ENCODE results near the gene PJA2.
"Not testable (repeated sequence)": the region's sequence is repeated elsewhere in the genome, so short reads cannot be mapped to it uniquely, and the experiment has no call there.

Gene PJA2

GRCh38 chr5:109409844-109410388, at the start of gene PJA2:
PJA2 (minus strand) TSS chr5:109409974; CDS start chr5:109383433, 26,541 bp downstream.
- Histone ChIP-seq H3K4me1 (ENCODE audit: control insufficient read depth, insufficient read depth, low read length) (peaks cover 42% of the 10 kb centered on the region), H3K4me3 (ENCODE audit: low read depth, low read length) (peak within 1 kb of the TSS; percentile 89), H3K9ac (ENCODE audit: low read depth, low read length) (peak within 1 kb of the TSS; percentile 89), H3K36me3 (ENCODE audit: control insufficient read depth, insufficient read depth, low read length) (no peaks in the 10 kb centered on the region), H3K27me3 (ENCODE audit: control insufficient read depth, insufficient read depth, low read length) (no peaks in the 10 kb centered on the region), H3K9me3 (ENCODE audit: control insufficient read depth, insufficient read depth, low read length) (no peaks in the 10 kb centered on the region), H3K27ac (ENCODE audit: low read depth, low read length) (peak within 1 kb of the TSS; percentile 97)

- Histone ChIP-seq H3K9ac (ENCODE audit: low read depth, low read length) (no peak overlapping the region), H3K9me3 (ENCODE audit: control insufficient read depth, insufficient read depth, low read length) (peaks cover 9% of the 10 kb centered on the region), H3K27me3 (ENCODE audit: control insufficient read depth, insufficient read depth, low read length) (no peaks in the 10 kb centered on the region), H3K27ac (ENCODE audit: low read depth, low read length) (no peak overlapping the region), H3K4me3 (ENCODE audit: low read depth, low read length) (no peak overlapping the region), H3K4me1 (ENCODE audit: control insufficient read depth, insufficient read depth, low read length) (peaks cover 3% of the 10 kb centered on the region; the same call in 1 of the 2 replicates), H3K36me3 (ENCODE audit: control insufficient read depth, insufficient read depth, low read length) (no peaks in the 10 kb centered on the region)
These were observed 45.9 kb upstream of the PJA2 start for GRCh38 chr5:109455598-109456096.

GRCh38 chr5:109454731-109455505, 45.1 kb upstream of the PJA2 start:
- H3K27ac ChIP-seq (ENCODE audit: low read depth, low read length), result no peak overlapping the region
- no peaks in the 10 kb centered on the region for H3K27me3 ChIP-seq (ENCODE audit: control insufficient read depth, insufficient read depth, low read length)
- no peak overlapping the region for H3K4me3 ChIP-seq (ENCODE audit: low read depth, low read length)
- H3K9ac ChIP-seq (ENCODE audit: low read depth, low read length), result no peak overlapping the region
- no peaks in the 10 kb centered on the region for H3K36me3 ChIP-seq (ENCODE audit: control insufficient read depth, insufficient read depth, low read length)
- peaks cover 10% of the 10 kb centered on the region for H3K4me1 ChIP-seq (ENCODE audit: control insufficient read depth, insufficient read depth, low read length)
- peaks cover 9% of the 10 kb centered on the region for H3K9me3 ChIP-seq (ENCODE audit: control insufficient read depth, insufficient read depth, low read length)

- no peaks in the 10 kb centered on the region for H3K27me3 ChIP-seq (ENCODE audit: control insufficient read depth, insufficient read depth, low read length)
- no peak overlapping the region for H3K27ac ChIP-seq (ENCODE audit: low read depth, low read length)
- H3K36me3 ChIP-seq (ENCODE audit: control insufficient read depth, insufficient read depth, low read length), result no peaks in the 10 kb centered on the region
- no peak overlapping the region for H3K4me3 ChIP-seq (ENCODE audit: low read depth, low read length)
- no peak overlapping the region for H3K9ac ChIP-seq (ENCODE audit: low read depth, low read length)
- peaks cover 12% of the 10 kb centered on the region for H3K4me1 ChIP-seq (ENCODE audit: control insufficient read depth, insufficient read depth, low read length)
- peaks cover 9% of the 10 kb centered on the region for H3K9me3 ChIP-seq (ENCODE audit: control insufficient read depth, insufficient read depth, low read length)
These were observed 43.5 kb upstream of the PJA2 start for GRCh38 chr5:109453251-109453650.

GRCh38 chr5:109452661-109453060, 42.9 kb upstream of the PJA2 start:
- Histone ChIP-seq H3K27me3 (ENCODE audit: control insufficient read depth, insufficient read depth, low read length) (no peaks in the 10 kb centered on the region), H3K36me3 (ENCODE audit: control insufficient read depth, insufficient read depth, low read length) (no peaks in the 10 kb centered on the region), H3K9me3 (ENCODE audit: control insufficient read depth, insufficient read depth, low read length) (peaks cover 11% of the 10 kb centered on the region), H3K9ac (ENCODE audit: low read depth, low read length) (no peak overlapping the region), H3K27ac (ENCODE audit: low read depth, low read length) (no peak overlapping the region), H3K4me3 (ENCODE audit: low read depth, low read length) (no peak overlapping the region), H3K4me1 (ENCODE audit: control insufficient read depth, insufficient read depth, low read length) (peaks cover 12% of the 10 kb centered on the region)

- Histone ChIP-seq H3K27me3 (ENCODE audit: control insufficient read depth, insufficient read depth, low read length) (no peaks in the 10 kb centered on the region), H3K9ac (ENCODE audit: low read depth, low read length) (no peak overlapping the region), H3K9me3 (ENCODE audit: control insufficient read depth, insufficient read depth, low read length) (peaks cover 6% of the 10 kb centered on the region), H3K4me1 (ENCODE audit: control insufficient read depth, insufficient read depth, low read length) (peaks cover 12% of the 10 kb centered on the region), H3K36me3 (ENCODE audit: control insufficient read depth, insufficient read depth, low read length) (no peaks in the 10 kb centered on the region), H3K27ac (ENCODE audit: low read depth, low read length) (no peak overlapping the region), H3K4me3 (ENCODE audit: low read depth, low read length) (no peak overlapping the region)
These were observed 41.4 kb upstream of the PJA2 start for GRCh38 chr5:109451146-109451545.

GRCh38 chr5:109450129-109450877, 40.5 kb upstream of the PJA2 start:
- H3K4me3 ChIP-seq (ENCODE audit: low read depth, low read length), result peak overlapping the region; percentile 33; the same call in 1 of the 2 replicates
- no peaks in the 10 kb centered on the region for H3K27me3 ChIP-seq (ENCODE audit: control insufficient read depth, insufficient read depth, low read length)
- H3K27ac ChIP-seq (ENCODE audit: low read depth, low read length), result no peak overlapping the region
- H3K9me3 ChIP-seq (ENCODE audit: control insufficient read depth, insufficient read depth, low read length), result peaks cover 6% of the 10 kb centered on the region
- no peak overlapping the region for H3K9ac ChIP-seq (ENCODE audit: low read depth, low read length)
- H3K36me3 ChIP-seq (ENCODE audit: control insufficient read depth, insufficient read depth, low read length), result no peaks in the 10 kb centered on the region
- H3K4me1 ChIP-seq (ENCODE audit: control insufficient read depth, insufficient read depth, low read length), result peaks cover 12% of the 10 kb centered on the region

- Histone ChIP-seq H3K27ac (ENCODE audit: low read depth, low read length) (no peak overlapping the region), H3K27me3 (ENCODE audit: control insufficient read depth, insufficient read depth, low read length) (no peaks in the 10 kb centered on the region), H3K36me3 (ENCODE audit: control insufficient read depth, insufficient read depth, low read length) (no peaks in the 10 kb centered on the region), H3K4me3 (ENCODE audit: low read depth, low read length) (no peak overlapping the region), H3K4me1 (ENCODE audit: control insufficient read depth, insufficient read depth, low read length) (peaks cover 12% of the 10 kb centered on the region), H3K9ac (ENCODE audit: low read depth, low read length) (no peak overlapping the region), H3K9me3 (ENCODE audit: control insufficient read depth, insufficient read depth, low read length) (peaks cover 6% of the 10 kb centered on the region)
These were observed 39.1 kb upstream of the PJA2 start for GRCh38 chr5:109448838-109449237.

GRCh38 chr5:109439590-109439989, 29.8 kb upstream of the PJA2 start:
- Histone ChIP-seq H3K27me3 (ENCODE audit: control insufficient read depth, insufficient read depth, low read length) (no peaks in the 10 kb centered on the region), H3K4me1 (ENCODE audit: control insufficient read depth, insufficient read depth, low read length) (no peaks in the 10 kb centered on the region), H3K27ac (ENCODE audit: low read depth, low read length) (no peak overlapping the region), H3K36me3 (ENCODE audit: control insufficient read depth, insufficient read depth, low read length) (no peaks in the 10 kb centered on the region), H3K4me3 (ENCODE audit: low read depth, low read length) (no peak overlapping the region), H3K9me3 (ENCODE audit: control insufficient read depth, insufficient read depth, low read length) (no peaks in the 10 kb centered on the region), H3K9ac (ENCODE audit: low read depth, low read length) (no peak overlapping the region)

- H3K27me3 ChIP-seq (ENCODE audit: control insufficient read depth, insufficient read depth, low read length), result no peaks in the 10 kb centered on the region
- no peak overlapping the region for H3K4me3 ChIP-seq (ENCODE audit: low read depth, low read length)
- no peaks in the 10 kb centered on the region for H3K9me3 ChIP-seq (ENCODE audit: control insufficient read depth, insufficient read depth, low read length)
- H3K9ac ChIP-seq (ENCODE audit: low read depth, low read length), result no peak overlapping the region
- no peak overlapping the region for H3K27ac ChIP-seq (ENCODE audit: low read depth, low read length)
- H3K4me1 ChIP-seq (ENCODE audit: control insufficient read depth, insufficient read depth, low read length), result no peaks in the 10 kb centered on the region
- no peaks in the 10 kb centered on the region for H3K36me3 ChIP-seq (ENCODE audit: control insufficient read depth, insufficient read depth, low read length)
These were observed 16.3 kb upstream of the PJA2 start for GRCh38 chr5:109426075-109426474.

GRCh38 chr5:109425521-109425920, 15.7 kb upstream of the PJA2 start:
- not testable (repeated sequence) for H3K27ac ChIP-seq (ENCODE audit: low read depth, low read length); H3K9ac ChIP-seq (ENCODE audit: low read depth, low read length); H3K9me3 ChIP-seq (ENCODE audit: control insufficient read depth, insufficient read depth, low read length); H3K27me3 ChIP-seq (ENCODE audit: control insufficient read depth, insufficient read depth, low read length); H3K4me3 ChIP-seq (ENCODE audit: low read depth, low read length); H3K4me1 ChIP-seq (ENCODE audit: control insufficient read depth, insufficient read depth, low read length); H3K36me3 ChIP-seq (ENCODE audit: control insufficient read depth, insufficient read depth, low read length)
